ENCODE results near the gene CALML6. TPM values are rescaled to one million over a fixed set of nuclear protein-coding genes. Genes with fewer than 3 reads are reported as not detected.

The CALML6 gene
- total RNA-seq, 2 experiments from 2014 or later, result 0.54 to 5.1 TPM

DNA sequence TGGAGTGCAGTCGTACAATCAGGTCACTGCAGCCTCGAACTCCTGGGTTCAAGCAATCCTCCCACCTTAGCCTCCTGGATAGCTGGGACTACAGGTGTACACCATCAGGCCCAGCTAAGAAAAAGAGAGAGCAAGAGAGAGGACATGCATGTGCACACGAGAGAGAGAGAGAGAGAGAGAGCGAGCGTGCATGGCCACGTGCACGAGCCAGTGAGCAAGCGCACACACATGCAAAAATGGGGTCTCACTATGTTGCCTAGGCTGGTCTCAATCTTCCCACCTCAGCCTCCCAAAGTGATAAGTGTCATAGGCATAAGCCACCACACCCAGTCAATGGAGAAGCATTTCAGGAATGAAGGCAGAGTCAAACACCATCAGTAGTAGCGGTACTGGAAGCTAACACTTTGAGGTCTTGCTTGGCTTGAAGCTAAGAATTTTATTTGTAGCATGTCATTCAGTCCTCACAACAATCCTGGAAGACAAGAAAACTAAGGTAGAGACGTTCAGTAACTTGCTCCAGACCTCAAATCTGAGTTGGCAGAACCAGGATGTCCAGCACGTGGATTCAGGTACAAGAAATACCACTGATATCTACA lies 38.6 kb upstream of the CALML6 start:
- H3K79me2 ChIP-seq (ENCODE audit: insufficient read depth, low read depth, low read length), result peaks cover 100% of the 10 kb centered on the region
- no peak overlapping the region for H2AFZ ChIP-seq (ENCODE audit: low read length)
- peaks cover 96% of the 10 kb centered on the region for H3K36me3 ChIP-seq (ENCODE audit: insufficient read depth, low read length)
- ChIA-PET POLR2A (interaction anchor here (0.7 kb wide), 1 partner anchor 32 kb away, joined by 3 read pairs; no protein-coding TSS in a partner anchor), CTCF (ENCODE audit: unreplicated experiment) (no interaction called here)
- no peak overlapping the region for H3K4me3 ChIP-seq (ENCODE audit: low read depth, low read length, poor library complexity, severe bottlenecking)
- no TSS peak for BruUV-seq (replicated peaks)
- no peak for TF ChIP-seq EZH2phosphoT487 (IDR thresholded peaks at IDR 0.05; ENCODE audit: borderline replicate concordance, low read depth, low read length)
- TF ChIP-seq, protein P1, sequence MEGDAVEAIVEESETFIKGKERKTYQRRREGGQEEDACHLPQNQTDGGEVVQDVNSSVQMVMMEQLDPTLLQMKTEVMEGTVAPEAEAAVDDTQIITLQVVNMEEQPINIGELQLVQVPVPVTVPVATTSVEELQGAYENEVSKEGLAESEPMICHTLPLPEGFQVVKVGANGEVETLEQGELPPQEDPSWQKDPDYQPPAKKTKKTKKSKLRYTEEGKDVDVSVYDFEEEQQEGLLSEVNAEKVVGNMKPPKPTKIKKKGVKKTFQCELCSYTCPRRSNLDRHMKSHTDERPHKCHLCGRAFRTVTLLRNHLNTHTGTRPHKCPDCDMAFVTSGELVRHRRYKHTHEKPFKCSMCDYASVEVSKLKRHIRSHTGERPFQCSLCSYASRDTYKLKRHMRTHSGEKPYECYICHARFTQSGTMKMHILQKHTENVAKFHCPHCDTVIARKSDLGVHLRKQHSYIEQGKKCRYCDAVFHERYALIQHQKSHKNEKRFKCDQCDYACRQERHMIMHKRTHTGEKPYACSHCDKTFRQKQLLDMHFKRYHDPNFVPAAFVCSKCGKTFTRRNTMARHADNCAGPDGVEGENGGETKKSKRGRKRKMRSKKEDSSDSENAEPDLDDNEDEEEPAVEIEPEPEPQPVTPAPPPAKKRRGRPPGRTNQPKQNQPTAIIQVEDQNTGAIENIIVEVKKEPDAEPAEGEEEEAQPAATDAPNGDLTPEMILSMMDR (conservative IDR thresholded peaks at IDR 0.05; ENCODE audit: low read length), result no peak
- no peak overlapping the region for H3K27ac ChIP-seq (ENCODE audit: low read depth, low read length, poor library complexity, severe bottlenecking)
- intact Hi-C loops (cut with micrococcal nuclease; ENCODE audit: unreplicated experiment), result no loop called here
- H3K9me2 ChIP-seq (ENCODE audit: insufficient read depth, low read length), result no peaks in the 10 kb centered on the region
- no peaks in the 10 kb centered on the region for H3K9me3 ChIP-seq (ENCODE audit: low read length)
- DNase-seq (ENCODE audit: low spot score), result no peak
- H3K4me1 ChIP-seq (ENCODE audit: insufficient read depth, low read length, poor library complexity, severe bottlenecking), result peaks cover 31% of the 10 kb centered on the region
- peaks cover 56% of the 10 kb centered on the region for H4K20me1 ChIP-seq (ENCODE audit: insufficient read depth, low read length)
- H3K4me2 ChIP-seq (ENCODE audit: low read length), result no peak overlapping the region

DNA sequence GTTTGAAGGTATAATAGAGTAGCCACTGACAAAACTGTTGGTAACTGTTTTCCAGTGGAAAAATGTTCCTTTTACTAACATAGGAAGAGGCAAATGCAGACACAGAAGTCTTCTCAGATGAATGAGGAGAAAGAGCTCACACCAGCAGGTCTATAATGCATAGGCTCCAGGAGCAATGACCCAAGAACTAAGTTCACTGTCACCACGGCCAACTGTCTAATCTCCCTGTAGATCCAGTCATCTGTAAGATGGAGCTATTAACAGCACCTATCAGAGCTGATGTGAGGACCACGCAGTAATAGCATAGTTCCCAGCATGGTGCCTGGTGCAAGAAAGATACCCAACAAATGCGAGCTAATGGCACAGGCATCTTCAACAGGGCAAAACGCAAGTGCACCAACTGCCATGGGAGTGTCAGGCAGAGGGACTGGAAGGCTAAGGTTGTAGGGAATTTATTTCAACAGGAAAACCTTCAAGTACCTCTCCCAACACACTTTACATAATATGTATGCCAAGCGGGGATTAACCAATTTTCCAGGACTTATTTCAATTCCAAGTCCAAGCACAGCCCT lies 37.1 kb upstream of the CALML6 start:
- no peak for DNase-seq (ENCODE audit: low spot score)
- H3K36me3 ChIP-seq (ENCODE audit: insufficient read depth, low read length), result peaks cover 94% of the 10 kb centered on the region
- H3K79me2 ChIP-seq (ENCODE audit: insufficient read depth, low read depth, low read length), result peaks cover 100% of the 10 kb centered on the region
- H3K9me2 ChIP-seq (ENCODE audit: insufficient read depth, low read length), result no peaks in the 10 kb centered on the region
- intact Hi-C loops (cut with micrococcal nuclease; ENCODE audit: unreplicated experiment), result no loop called here
- H3K9me3 ChIP-seq (ENCODE audit: low read length), result no peaks in the 10 kb centered on the region
- peaks cover 31% of the 10 kb centered on the region for H3K4me1 ChIP-seq (ENCODE audit: insufficient read depth, low read length, poor library complexity, severe bottlenecking)
- peak overlapping the region; percentile 15 for H3K27ac ChIP-seq (ENCODE audit: low read depth, low read length, poor library complexity, severe bottlenecking)
- H2AFZ ChIP-seq (ENCODE audit: low read length), result no peak overlapping the region
- H4K20me1 ChIP-seq (ENCODE audit: insufficient read depth, low read length), result peaks cover 57% of the 10 kb centered on the region
- H3K4me2 ChIP-seq (ENCODE audit: low read length), result no peak overlapping the region
- CTCF ChIA-PET (ENCODE audit: unreplicated experiment), result no interaction called here
- no peak overlapping the region for H3K4me3 ChIP-seq (ENCODE audit: low read depth, low read length, poor library complexity, severe bottlenecking)
- POLR2A ChIA-PET, result interaction anchor here (0.8 to 1.0 kb wide), 2 partner anchors 9 to 12 kb away, joined by 3 read pairs; no protein-coding TSS in a partner anchor
- no TSS peak for BruUV-seq (replicated peaks)
- TF ChIP-seq EZH2phosphoT487 (IDR thresholded peaks at IDR 0.05; ENCODE audit: borderline replicate concordance, low read depth, low read length), result no peak
- TF ChIP-seq, protein P1 (conservative IDR thresholded peaks at IDR 0.05; ENCODE audit: low read length), result no peak

DNA sequence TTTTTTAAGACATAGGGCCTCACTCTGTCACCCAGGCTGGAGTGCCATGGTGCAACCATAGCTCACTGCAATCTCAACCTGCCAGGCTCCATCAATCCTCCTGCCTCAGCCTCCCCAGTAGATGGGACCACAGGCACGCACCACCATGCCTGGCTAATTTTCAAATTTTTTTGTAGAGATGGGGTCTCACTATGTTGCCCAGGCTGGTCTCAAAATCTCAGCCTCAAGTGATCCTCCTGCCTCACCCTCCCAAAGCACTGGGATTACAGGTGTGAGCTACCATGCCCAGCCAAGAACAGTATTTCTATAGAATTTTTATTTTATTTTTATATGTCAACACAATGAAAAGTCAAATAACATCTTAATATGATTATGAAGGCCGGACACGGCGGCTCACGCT lies 35.1 kb upstream of the CALML6 start:
- no peak overlapping the region for H3K4me2 ChIP-seq (ENCODE audit: low read length)
- no peaks in the 10 kb centered on the region for H3K9me2 ChIP-seq (ENCODE audit: insufficient read depth, low read length)
- intact Hi-C loops (cut with micrococcal nuclease; ENCODE audit: unreplicated experiment), result no loop called here
- DNase-seq (ENCODE audit: low spot score), result no peak
- POLR2A ChIA-PET, result interaction anchor here (0.6 kb wide), 1 partner anchor 57 kb away, joined by 5 read pairs; no protein-coding TSS in a partner anchor
- no peak overlapping the region for H3K27ac ChIP-seq (ENCODE audit: low read depth, low read length, poor library complexity, severe bottlenecking)
- H3K9me3 ChIP-seq (ENCODE audit: low read length), result no peaks in the 10 kb centered on the region
- TF ChIP-seq, protein P1 (conservative IDR thresholded peaks at IDR 0.05; ENCODE audit: low read length), result no peak
- TF ChIP-seq EZH2phosphoT487 (IDR thresholded peaks at IDR 0.05; ENCODE audit: borderline replicate concordance, low read depth, low read length), result no peak
- H3K4me1 ChIP-seq (ENCODE audit: insufficient read depth, low read length, poor library complexity, severe bottlenecking), result peaks cover 38% of the 10 kb centered on the region
- H2AFZ ChIP-seq (ENCODE audit: low read length), result no peak overlapping the region
- H3K36me3 ChIP-seq (ENCODE audit: insufficient read depth, low read length), result peaks cover 92% of the 10 kb centered on the region
- no peak overlapping the region for H3K4me3 ChIP-seq (ENCODE audit: low read depth, low read length, poor library complexity, severe bottlenecking)
- H3K79me2 ChIP-seq (ENCODE audit: insufficient read depth, low read depth, low read length), result peaks cover 100% of the 10 kb centered on the region
- CTCF ChIA-PET (ENCODE audit: unreplicated experiment), result no interaction called here
- peaks cover 55% of the 10 kb centered on the region for H4K20me1 ChIP-seq (ENCODE audit: insufficient read depth, low read length)
- BruUV-seq (replicated peaks), result no TSS peak

Data from OCI-LY7 (cell line).